ENCODE measurements around the gene MAGIX.
"Not testable (repeated sequence)": the region's sequence is repeated elsewhere in the genome, so short reads cannot be mapped to it uniquely, and the experiment has no call there.

MAGIX gene

GRCh38 chrX:49162620-49163019 is at the start of gene MAGIX:
TSS of gene MAGIX (plus strand) at chrX:49162758. CDS start at chrX:49162890, 132 bp downstream.
- peak within 1 kb of the TSS; percentile 92 for H3K27ac ChIP-seq (ENCODE audit: low read depth, low read length)
- peak within 1 kb of the TSS; percentile 66 to 77 for H3K9ac ChIP-seq (ENCODE audit: low read depth in 1 of 2, low read length in 2 of 2)
- no peaks in the 10 kb centered on the region for H3K27me3 ChIP-seq (ENCODE audit: control insufficient read depth in 1 of 2, insufficient read depth in 2 of 2, low read length in 2 of 2)
- H3K4me3 ChIP-seq (ENCODE audit: low read depth in 1 of 2, low read length in 2 of 2), result peak within 1 kb of the TSS in 1 of 2 donors; percentile 61
- H3K9me3 ChIP-seq (ENCODE audit: control insufficient read depth in 1 of 2, low read length in 2 of 2), result no peaks in the 10 kb centered on the region
- no peaks in the 10 kb centered on the region for H3K36me3 ChIP-seq (ENCODE audit: control insufficient read depth in 1 of 2, insufficient read depth in 2 of 2, low read length in 2 of 2)
- H3K4me1 ChIP-seq (ENCODE audit: control insufficient read depth in 1 of 2, insufficient read depth in 2 of 2, low read length in 2 of 2), result peaks cover 5 to 19% of the 10 kb centered on the region in 2 donors

DNA sequence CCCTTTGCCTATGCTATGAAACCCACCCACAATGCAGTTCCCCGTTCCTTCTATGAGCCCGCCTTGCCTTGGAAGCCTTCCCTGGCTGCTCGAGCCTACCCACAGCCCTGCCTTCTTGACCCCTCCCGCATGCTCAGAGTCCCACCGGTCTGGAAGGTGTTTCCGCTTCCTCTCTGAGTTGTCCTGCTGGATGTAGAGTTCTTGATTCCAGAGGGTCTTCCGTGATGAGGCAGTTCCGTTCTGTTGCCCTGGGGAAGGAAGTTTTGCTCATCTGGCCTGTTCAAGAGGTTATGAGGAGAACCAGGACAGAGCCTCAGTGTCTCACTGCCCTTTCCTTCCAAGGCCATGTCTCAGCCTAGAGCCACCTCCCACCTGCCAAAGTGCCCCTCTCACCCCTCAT is 46.5 kb upstream of the MAGIX start:
- Histone ChIP-seq H3K27ac (ENCODE audit: low read depth, low read length) (no peak overlapping the region), H3K4me1 (ENCODE audit: control insufficient read depth in 1 of 2, insufficient read depth in 2 of 2, low read length in 2 of 2) (no peaks in the 10 kb centered on the region), H3K4me3 (ENCODE audit: low read depth in 1 of 2, low read length in 2 of 2) (no peak overlapping the region), H3K36me3 (ENCODE audit: control insufficient read depth in 1 of 2, insufficient read depth in 2 of 2, low read length in 2 of 2) (peaks cover 19 to 48% of the 10 kb centered on the region in 2 donors), H3K27me3 (ENCODE audit: control insufficient read depth in 1 of 2, insufficient read depth in 2 of 2, low read length in 2 of 2) (no peaks in the 10 kb centered on the region), H3K9ac (ENCODE audit: low read depth in 1 of 2, low read length in 2 of 2) (no peak overlapping the region), H3K9me3 (ENCODE audit: control insufficient read depth in 1 of 2, low read length in 2 of 2) (no peaks in the 10 kb centered on the region)

- no peaks in the 10 kb centered on the region for H3K27me3 ChIP-seq (ENCODE audit: control insufficient read depth in 1 of 2, insufficient read depth in 2 of 2, low read length in 2 of 2)
- peaks cover 19 to 48% of the 10 kb centered on the region in 2 donors for H3K36me3 ChIP-seq (ENCODE audit: control insufficient read depth in 1 of 2, insufficient read depth in 2 of 2, low read length in 2 of 2)
- no peak overlapping the region for H3K4me3 ChIP-seq (ENCODE audit: low read depth in 1 of 2, low read length in 2 of 2)
- no peak overlapping the region for H3K9ac ChIP-seq (ENCODE audit: low read depth in 1 of 2, low read length in 2 of 2)
- no peak overlapping the region for H3K27ac ChIP-seq (ENCODE audit: low read depth, low read length)
- no peaks in the 10 kb centered on the region for H3K4me1 ChIP-seq (ENCODE audit: control insufficient read depth in 1 of 2, insufficient read depth in 2 of 2, low read length in 2 of 2)
- H3K9me3 ChIP-seq (ENCODE audit: control insufficient read depth in 1 of 2, low read length in 2 of 2), result no peaks in the 10 kb centered on the region
Measured at GRCh38 chrX:49116716-49117115, 45.8 kb upstream of the MAGIX start.

- H3K36me3 ChIP-seq (ENCODE audit: control insufficient read depth in 1 of 2, insufficient read depth in 2 of 2, low read length in 2 of 2), result peaks cover 15 to 42% of the 10 kb centered on the region in 2 donors
- no peak overlapping the region for H3K27ac ChIP-seq (ENCODE audit: low read depth, low read length)
- H3K4me3 ChIP-seq (ENCODE audit: low read depth in 1 of 2, low read length in 2 of 2), result no peak overlapping the region
- H3K9me3 ChIP-seq (ENCODE audit: control insufficient read depth in 1 of 2, low read length in 2 of 2), result no peaks in the 10 kb centered on the region
- H3K9ac ChIP-seq (ENCODE audit: low read depth in 1 of 2, low read length in 2 of 2), result no peak overlapping the region
- H3K4me1 ChIP-seq (ENCODE audit: control insufficient read depth in 1 of 2, insufficient read depth in 2 of 2, low read length in 2 of 2), result peaks cover 2% of the 10 kb centered on the region in 2 donors
- no peaks in the 10 kb centered on the region for H3K27me3 ChIP-seq (ENCODE audit: control insufficient read depth in 1 of 2, insufficient read depth in 2 of 2, low read length in 2 of 2)
Measured at GRCh38 chrX:49117581-49117980, 45.0 kb upstream of the MAGIX start.

DNA sequence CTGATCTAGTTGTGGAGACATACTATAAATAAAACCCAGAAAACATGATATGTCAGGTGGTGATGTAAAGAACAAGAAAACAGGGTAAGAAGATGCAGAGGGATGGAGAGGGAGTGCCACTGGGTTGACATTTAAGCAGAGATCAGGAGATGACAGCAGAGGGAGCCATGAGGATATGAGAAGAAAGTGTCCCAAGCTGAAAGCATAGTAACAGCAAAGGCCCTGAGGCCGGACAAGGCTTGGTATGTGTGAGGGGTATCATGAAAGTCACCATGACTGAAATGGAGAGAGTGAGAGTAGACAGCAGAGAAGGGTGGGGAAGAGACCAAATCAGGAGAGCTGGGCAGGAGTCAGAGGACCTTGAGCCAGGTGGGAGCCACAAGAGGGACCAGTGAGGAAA is 42.5 kb upstream of the MAGIX start:
- Histone ChIP-seq H3K27ac (ENCODE audit: low read depth, low read length) (no peak overlapping the region), H3K4me3 (ENCODE audit: low read depth in 1 of 2, low read length in 2 of 2) (no peak overlapping the region), H3K36me3 (ENCODE audit: control insufficient read depth in 1 of 2, insufficient read depth in 2 of 2, low read length in 2 of 2) (peaks cover 9 to 26% of the 10 kb centered on the region in 2 donors), H3K4me1 (ENCODE audit: control insufficient read depth in 1 of 2, insufficient read depth in 2 of 2, low read length in 2 of 2) (peaks cover 7 to 8% of the 10 kb centered on the region in 2 donors), H3K9me3 (ENCODE audit: control insufficient read depth in 1 of 2, low read length in 2 of 2) (no peaks in the 10 kb centered on the region), H3K27me3 (ENCODE audit: control insufficient read depth in 1 of 2, insufficient read depth in 2 of 2, low read length in 2 of 2) (no peaks in the 10 kb centered on the region), H3K9ac (ENCODE audit: low read depth in 1 of 2, low read length in 2 of 2) (no peak overlapping the region)

DNA sequence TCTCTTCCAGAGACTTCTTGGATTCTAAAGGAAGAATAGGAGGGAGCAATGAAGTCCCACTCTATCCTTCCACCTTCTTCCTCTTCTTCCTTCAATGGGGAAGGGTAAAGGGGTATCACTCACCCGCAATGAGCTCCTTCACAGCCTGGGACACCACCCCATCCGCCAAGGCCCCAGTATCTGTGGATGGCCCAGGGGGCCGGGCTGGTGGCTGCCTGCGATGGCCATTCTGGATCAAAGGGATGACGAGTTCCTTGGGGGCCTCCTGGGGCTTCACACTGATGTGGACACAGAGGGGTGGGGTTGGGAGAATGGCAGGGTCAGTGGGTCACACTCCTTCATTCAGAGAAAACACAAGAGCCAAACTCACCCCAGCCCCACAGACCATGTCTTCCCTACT is 40.1 kb upstream of the MAGIX start:
- Histone ChIP-seq H3K4me3 (ENCODE audit: low read depth in 1 of 2, low read length in 2 of 2) (peak overlapping the region; percentile 84 to 90), H3K9me3 (ENCODE audit: control insufficient read depth in 1 of 2, low read length in 2 of 2) (no peaks in the 10 kb centered on the region), H3K9ac (ENCODE audit: low read depth in 1 of 2, low read length in 2 of 2) (peak overlapping the region in 1 of 2 donors; percentile 82), H3K4me1 (ENCODE audit: control insufficient read depth in 1 of 2, insufficient read depth in 2 of 2, low read length in 2 of 2) (peaks cover 7 to 8% of the 10 kb centered on the region in 2 donors), H3K27me3 (ENCODE audit: control insufficient read depth in 1 of 2, insufficient read depth in 2 of 2, low read length in 2 of 2) (no peaks in the 10 kb centered on the region), H3K27ac (ENCODE audit: low read depth, low read length) (no peak overlapping the region), H3K36me3 (ENCODE audit: control insufficient read depth in 1 of 2, insufficient read depth in 2 of 2, low read length in 2 of 2) (peaks cover 0 to 9% of the 10 kb centered on the region in 2 donors)

GRCh38 chrX:49127742-49128258 is 34.8 kb upstream of the MAGIX start:
- H3K27me3 ChIP-seq (ENCODE audit: control insufficient read depth in 1 of 2, insufficient read depth in 2 of 2, low read length in 2 of 2); H3K9ac ChIP-seq (ENCODE audit: low read depth in 1 of 2, low read length in 2 of 2); H3K4me3 ChIP-seq (ENCODE audit: low read depth in 1 of 2, low read length in 2 of 2); H3K9me3 ChIP-seq (ENCODE audit: control insufficient read depth in 1 of 2, low read length in 2 of 2); H3K4me1 ChIP-seq (ENCODE audit: control insufficient read depth in 1 of 2, insufficient read depth in 2 of 2, low read length in 2 of 2); H3K36me3 ChIP-seq (ENCODE audit: control insufficient read depth in 1 of 2, insufficient read depth in 2 of 2, low read length in 2 of 2); H3K27ac ChIP-seq (ENCODE audit: low read depth, low read length): not testable (repeated sequence)

GRCh38 chrX:49129427-49129826 is 33.1 kb upstream of the MAGIX start:
- no peaks in the 10 kb centered on the region for H3K4me1 ChIP-seq (ENCODE audit: control insufficient read depth in 1 of 2, insufficient read depth in 2 of 2, low read length in 2 of 2)
- no peaks in the 10 kb centered on the region for H3K36me3 ChIP-seq (ENCODE audit: control insufficient read depth in 1 of 2, insufficient read depth in 2 of 2, low read length in 2 of 2)
- no peak overlapping the region for H3K4me3 ChIP-seq (ENCODE audit: low read depth in 1 of 2, low read length in 2 of 2)
- no peak overlapping the region for H3K9ac ChIP-seq (ENCODE audit: low read depth in 1 of 2, low read length in 2 of 2)
- no peak overlapping the region for H3K27ac ChIP-seq (ENCODE audit: low read depth, low read length)
- no peaks in the 10 kb centered on the region for H3K27me3 ChIP-seq (ENCODE audit: control insufficient read depth in 1 of 2, insufficient read depth in 2 of 2, low read length in 2 of 2)
- no peaks in the 10 kb centered on the region for H3K9me3 ChIP-seq (ENCODE audit: control insufficient read depth in 1 of 2, low read length in 2 of 2)

DNA sequence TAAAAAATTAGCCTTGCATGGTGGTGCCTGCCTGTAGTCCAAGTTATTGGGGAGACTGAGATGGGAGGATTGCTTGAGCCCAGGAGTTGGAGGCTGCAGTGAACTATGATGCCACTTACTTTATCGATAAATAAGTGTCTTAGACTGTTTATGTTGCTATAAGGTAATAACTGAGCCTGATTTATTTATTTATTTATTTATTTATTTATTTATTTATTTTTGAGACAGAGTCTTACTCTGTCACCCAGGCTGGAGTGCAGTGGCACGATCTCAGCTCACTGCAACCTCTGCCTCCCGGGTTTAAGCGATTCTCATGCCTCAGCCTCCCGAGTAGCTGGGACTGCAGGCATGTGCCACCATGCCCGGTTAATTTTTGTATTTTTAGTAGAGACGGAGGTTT is 30.3 kb upstream of the MAGIX start:
- H3K4me3 ChIP-seq (ENCODE audit: low read depth in 1 of 2, low read length in 2 of 2); H3K9me3 ChIP-seq (ENCODE audit: control insufficient read depth in 1 of 2, low read length in 2 of 2); H3K27ac ChIP-seq (ENCODE audit: low read depth, low read length); H3K4me1 ChIP-seq (ENCODE audit: control insufficient read depth in 1 of 2, insufficient read depth in 2 of 2, low read length in 2 of 2); H3K27me3 ChIP-seq (ENCODE audit: control insufficient read depth in 1 of 2, insufficient read depth in 2 of 2, low read length in 2 of 2); H3K9ac ChIP-seq (ENCODE audit: low read depth in 1 of 2, low read length in 2 of 2); H3K36me3 ChIP-seq (ENCODE audit: control insufficient read depth in 1 of 2, insufficient read depth in 2 of 2, low read length in 2 of 2): not testable (repeated sequence)

DNA sequence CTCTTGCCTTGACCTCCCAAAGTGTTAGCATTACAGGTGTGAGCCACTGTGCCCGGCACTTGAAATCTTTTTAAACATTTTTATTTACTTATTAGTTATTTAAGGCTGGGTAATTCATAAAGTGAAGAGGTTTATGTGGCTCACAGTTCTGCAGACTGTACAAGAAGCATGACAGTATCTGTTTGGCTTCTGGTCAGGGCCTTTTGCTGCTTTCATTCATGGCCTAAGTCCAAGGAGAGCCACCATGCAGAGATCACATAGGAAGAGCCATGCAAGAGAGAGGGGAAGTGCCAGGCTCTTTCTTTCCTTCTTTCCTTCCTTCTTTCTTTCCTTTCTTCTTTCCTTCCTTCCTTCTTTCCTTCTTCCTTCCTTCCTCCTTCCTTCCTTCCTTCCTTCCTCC is 28.8 kb upstream of the MAGIX start:
- Histone ChIP-seq H3K27ac (ENCODE audit: low read depth, low read length) (no peak overlapping the region), H3K36me3 (ENCODE audit: control insufficient read depth in 1 of 2, insufficient read depth in 2 of 2, low read length in 2 of 2) (no peaks in the 10 kb centered on the region), H3K4me1 (ENCODE audit: control insufficient read depth in 1 of 2, insufficient read depth in 2 of 2, low read length in 2 of 2) (no peaks in the 10 kb centered on the region), H3K4me3 (ENCODE audit: low read depth in 1 of 2, low read length in 2 of 2) (no peak overlapping the region), H3K9ac (ENCODE audit: low read depth in 1 of 2, low read length in 2 of 2) (no peak overlapping the region), H3K27me3 (ENCODE audit: control insufficient read depth in 1 of 2, insufficient read depth in 2 of 2, low read length in 2 of 2) (no peaks in the 10 kb centered on the region), H3K9me3 (ENCODE audit: control insufficient read depth in 1 of 2, low read length in 2 of 2) (no peaks in the 10 kb centered on the region)

GRCh38 chrX:49137492-49137891 is 25.1 kb upstream of the MAGIX start:
- peaks cover 13 to 21% of the 10 kb centered on the region in 2 donors for H3K9me3 ChIP-seq (ENCODE audit: control insufficient read depth in 1 of 2, low read length in 2 of 2)
- no peak overlapping the region for H3K27ac ChIP-seq (ENCODE audit: low read depth, low read length)
- no peaks in the 10 kb centered on the region for H3K36me3 ChIP-seq (ENCODE audit: control insufficient read depth in 1 of 2, insufficient read depth in 2 of 2, low read length in 2 of 2)
- no peak overlapping the region for H3K4me3 ChIP-seq (ENCODE audit: low read depth in 1 of 2, low read length in 2 of 2)
- no peaks in the 10 kb centered on the region for H3K27me3 ChIP-seq (ENCODE audit: control insufficient read depth in 1 of 2, insufficient read depth in 2 of 2, low read length in 2 of 2)
- no peaks in the 10 kb centered on the region for H3K4me1 ChIP-seq (ENCODE audit: control insufficient read depth in 1 of 2, insufficient read depth in 2 of 2, low read length in 2 of 2)
- H3K9ac ChIP-seq (ENCODE audit: low read depth in 1 of 2, low read length in 2 of 2), result no peak overlapping the region
